IPS-18c (cell line): Measurements from ENCODE around the gene DCP1B.
A peak's percentile ranks its signal among the peaks of the same experiment; 100 is the strongest.

Experiments used
- H3K4me3 ChIP-seq: 2 replicates; pipeline ENCODE4 v1.7.0; 2013; ENCODE audit warnings: low read depth, mild to moderate bottlenecking, low read length, moderate library complexity; ENCODE audit not compliant: insufficient read depth
- H3K9me3 ChIP-seq: one replicate; pipeline ENCODE4 v1.6.1; 2013; ENCODE audit warnings: mild to moderate bottlenecking, low read length, moderate library complexity; ENCODE audit not compliant: control insufficient read depth, insufficient read depth

DCP1B gene

DNA sequence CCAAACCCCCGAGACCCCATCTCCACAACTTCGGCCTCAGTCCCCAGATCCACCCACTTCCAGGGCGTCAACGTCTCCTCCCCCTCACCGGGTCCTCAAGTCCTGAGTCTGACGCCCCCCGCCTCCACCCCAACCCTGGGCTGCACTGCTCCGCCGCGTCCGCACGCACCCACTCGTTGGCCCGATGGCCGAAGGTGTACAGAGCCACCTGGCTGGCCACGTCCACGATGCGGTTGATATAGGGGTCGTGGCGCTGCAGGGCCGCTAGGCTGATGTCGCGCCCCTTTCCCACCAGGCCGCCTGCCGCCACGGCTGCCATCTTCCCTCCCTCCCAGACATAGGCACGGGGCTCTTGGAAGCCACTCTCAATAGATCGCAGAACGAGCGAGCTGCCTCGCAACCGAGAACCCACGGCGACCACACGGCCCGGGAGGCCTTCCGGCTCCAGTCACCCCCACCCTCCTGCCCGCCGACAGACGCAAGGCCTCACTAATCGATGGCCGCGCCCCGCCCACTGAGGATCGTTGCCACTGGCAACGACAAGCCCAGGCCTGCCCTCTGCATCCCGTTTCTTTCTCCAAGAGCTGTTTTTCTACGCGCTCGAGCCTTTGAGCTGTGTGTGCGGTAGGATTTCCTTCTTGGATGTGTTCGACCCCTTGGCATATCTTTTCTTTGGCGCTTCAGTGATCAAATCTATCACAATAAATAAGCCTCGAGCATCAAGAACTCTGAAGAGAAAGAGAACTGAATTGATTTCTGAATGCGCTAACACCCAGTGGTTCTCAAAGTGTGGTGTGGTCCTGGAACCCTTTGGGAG, at the start of gene DCP1B:
Gene DCP1B, minus strand, starts transcription at position 345 of the 817 bp plus-strand sequence. Its CDS starts 26 bp downstream, at position 319.
- Histone ChIP-seq H3K4me3 (peak within 1 kb of the TSS; percentile 87), H3K9me3 (no peaks in the 10 kb centered on the region)

DNA sequence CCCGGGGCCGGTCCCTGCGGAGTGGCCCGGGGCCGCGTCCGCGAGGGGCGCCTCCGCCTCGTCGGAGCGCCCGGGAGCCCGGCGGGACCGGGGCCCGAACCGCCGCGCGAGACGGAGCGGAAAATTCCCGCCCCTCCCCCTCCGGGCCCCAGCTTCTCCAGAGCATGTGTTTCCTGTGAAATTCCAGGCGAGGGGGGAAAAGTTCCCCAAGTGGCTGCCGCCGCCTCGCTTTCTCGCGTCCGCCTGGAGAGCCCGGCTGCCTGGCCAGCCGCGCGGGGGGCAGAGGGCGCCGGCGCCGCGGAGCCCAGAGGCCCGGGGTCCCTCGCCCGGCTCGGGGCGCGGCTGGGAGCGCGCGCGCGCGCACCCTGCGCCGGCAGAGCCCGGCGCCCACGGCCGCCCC, 49.4 kb upstream of the DCP1B start:
- peak overlapping the region; percentile 65; the same call in 1 of the 2 replicates for H3K4me3 ChIP-seq
- no peaks in the 10 kb centered on the region for H3K9me3 ChIP-seq

GRCh38 chr12:2052826-2053678, 48.8 kb upstream of the DCP1B start, which contains the start of gene CACNA1C:
TSS of gene CACNA1C (plus strand) at chr12:2052987. CDS start at chr12:2053563, 576 bp downstream.
- H3K4me3 ChIP-seq, result peak within 1 kb of the TSS; percentile 65
- no peaks in the 10 kb centered on the region for H3K9me3 ChIP-seq

DNA sequence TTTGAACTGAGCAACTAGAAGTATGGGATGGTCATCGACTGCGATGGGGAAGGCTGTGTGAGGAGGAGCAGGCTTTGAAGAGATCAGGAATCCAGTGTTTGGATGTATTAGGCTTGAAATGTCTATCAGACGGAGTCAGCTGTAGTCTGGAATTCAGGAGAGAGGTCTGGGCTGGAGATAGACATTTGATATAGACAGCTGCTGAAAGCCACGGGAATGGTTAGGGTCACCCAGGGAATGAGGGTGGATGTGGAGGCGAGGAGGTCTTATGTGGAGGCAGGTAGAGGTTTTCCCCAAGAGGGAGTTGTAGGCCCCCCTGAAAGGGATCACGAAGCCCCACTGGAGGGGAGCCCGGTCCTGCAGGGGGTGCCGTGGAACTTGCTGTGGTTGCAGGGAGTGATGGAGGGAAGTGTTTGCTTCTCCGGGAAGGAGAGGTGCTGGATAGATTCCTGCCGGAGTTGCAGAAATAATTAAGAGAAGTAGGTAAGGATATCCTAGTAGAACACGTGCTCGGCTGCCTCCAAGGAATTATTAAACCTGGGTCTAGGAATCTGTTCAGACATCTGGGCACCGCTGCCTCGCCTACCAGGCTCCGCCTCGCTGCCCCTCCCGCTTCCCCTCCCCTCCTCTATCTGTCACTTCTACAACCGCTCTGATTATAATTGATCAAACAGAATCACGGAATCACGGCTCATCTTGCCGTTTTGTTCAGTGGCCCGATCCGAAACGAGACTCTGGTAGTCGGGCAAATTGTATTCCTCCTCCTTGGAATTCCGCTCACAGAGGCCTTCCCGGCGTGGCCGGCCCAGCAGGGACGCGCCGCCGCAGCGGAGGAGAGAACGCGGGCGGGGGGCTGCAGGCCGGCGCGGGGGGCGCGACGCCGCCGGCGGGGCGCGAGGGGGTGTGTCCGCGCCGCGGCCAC, 47.7 kb upstream of the DCP1B start:
- H3K4me3 ChIP-seq, result peak overlapping the region; percentile 31; the same call in 1 of the 2 replicates
- H3K9me3 ChIP-seq, result no peaks in the 10 kb centered on the region

- Histone ChIP-seq H3K9me3 (no peaks in the 10 kb centered on the region), H3K4me3 (no peak overlapping the region)
Observed at GRCh38 chr12:2049604-2050540, 45.6 kb upstream of the DCP1B start.

GRCh38 chr12:2047752-2048151, 43.5 kb upstream of the DCP1B start:
- Histone ChIP-seq H3K4me3 (no peak overlapping the region), H3K9me3 (no peaks in the 10 kb centered on the region)

GRCh38 chr12:2046957-2047356, 42.7 kb upstream of the DCP1B start:
- Histone ChIP-seq H3K4me3 (no peak overlapping the region), H3K9me3 (no peaks in the 10 kb centered on the region)

- H3K9me3 ChIP-seq, result no peaks in the 10 kb centered on the region
Observed at GRCh38 chr12:2044165-2044564, 39.9 kb upstream of the DCP1B start.

DNA sequence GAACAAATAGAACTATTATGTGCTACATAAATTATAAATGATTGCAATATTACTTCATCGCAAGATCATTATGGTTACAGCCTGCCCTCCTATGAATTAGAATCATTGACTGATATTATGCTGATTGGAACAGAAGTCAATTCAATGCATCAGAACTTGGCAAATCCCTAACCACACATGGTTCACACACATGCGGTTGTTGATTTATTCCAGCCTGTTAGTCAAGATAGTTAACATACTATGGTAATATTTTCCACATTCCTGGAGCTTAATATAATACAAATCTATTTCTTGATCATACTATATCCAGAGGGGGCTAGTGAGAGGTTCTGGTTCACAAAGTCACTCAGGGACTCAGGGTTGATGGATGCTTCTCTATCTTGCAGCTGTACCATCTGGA, 38.8 kb upstream of the DCP1B start:
- H3K9me3 ChIP-seq, result no peaks in the 10 kb centered on the region
- H3K4me3 ChIP-seq, result no peak overlapping the region

More at GRCh38 chr12:2044165-2044564, 39.9 kb upstream of the DCP1B start:
- no peak overlapping the region for H3K4me3 ChIP-seq

DNA sequence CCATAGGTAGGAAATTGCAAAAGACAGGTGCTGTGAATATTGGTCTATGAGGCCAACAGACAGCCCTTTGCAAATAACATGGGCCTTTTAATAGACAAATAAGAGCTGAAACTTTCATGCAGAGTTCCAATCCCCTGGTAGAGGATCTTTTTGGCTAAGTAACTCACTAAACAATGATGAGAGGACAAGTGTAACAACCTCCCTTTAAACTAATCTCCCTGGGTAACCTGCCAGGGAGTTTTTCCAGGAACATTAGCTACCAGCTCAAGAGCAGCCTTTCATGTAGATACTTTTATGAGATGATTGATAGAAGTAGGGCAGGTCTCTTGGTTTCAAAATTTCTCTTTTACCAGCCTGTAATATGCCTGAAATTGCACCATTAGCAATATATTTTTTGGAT, 34.8 kb upstream of the DCP1B start:
- no peaks in the 10 kb centered on the region for H3K9me3 ChIP-seq
- no peak overlapping the region for H3K4me3 ChIP-seq

DNA sequence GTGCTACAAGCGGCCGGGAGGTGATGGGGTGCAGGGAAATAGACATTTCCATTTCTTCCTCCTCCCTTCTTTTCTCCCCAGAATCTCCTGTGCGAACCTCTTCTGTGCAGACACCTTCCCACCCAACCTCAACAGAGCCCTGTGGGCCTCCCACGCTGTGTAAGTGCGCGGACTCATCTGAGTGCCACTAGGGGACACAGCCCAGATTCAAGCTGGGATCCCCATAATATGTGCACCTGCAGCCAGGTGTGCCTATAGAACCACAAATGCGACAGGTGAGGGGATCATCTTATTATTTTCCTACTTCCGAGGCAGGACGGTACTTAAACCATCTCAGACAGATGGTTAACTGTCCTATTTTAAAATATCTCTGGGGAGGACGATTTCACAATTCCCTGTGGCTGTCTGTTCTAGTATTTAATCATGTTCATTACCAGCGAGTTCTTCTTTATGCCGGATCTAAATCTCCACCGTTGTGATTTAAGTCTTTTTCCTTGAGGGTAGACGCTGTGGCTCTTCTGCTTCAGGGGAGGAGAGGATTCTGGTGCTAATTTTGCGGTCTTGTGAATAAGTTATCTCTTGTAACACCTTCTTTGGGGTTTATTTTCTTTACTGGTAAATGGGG, 31.3 kb upstream of the DCP1B start:
- H3K9me3 ChIP-seq, result no peaks in the 10 kb centered on the region
- peak overlapping the region; percentile 36; the same call in 1 of the 2 replicates for H3K4me3 ChIP-seq

DNA sequence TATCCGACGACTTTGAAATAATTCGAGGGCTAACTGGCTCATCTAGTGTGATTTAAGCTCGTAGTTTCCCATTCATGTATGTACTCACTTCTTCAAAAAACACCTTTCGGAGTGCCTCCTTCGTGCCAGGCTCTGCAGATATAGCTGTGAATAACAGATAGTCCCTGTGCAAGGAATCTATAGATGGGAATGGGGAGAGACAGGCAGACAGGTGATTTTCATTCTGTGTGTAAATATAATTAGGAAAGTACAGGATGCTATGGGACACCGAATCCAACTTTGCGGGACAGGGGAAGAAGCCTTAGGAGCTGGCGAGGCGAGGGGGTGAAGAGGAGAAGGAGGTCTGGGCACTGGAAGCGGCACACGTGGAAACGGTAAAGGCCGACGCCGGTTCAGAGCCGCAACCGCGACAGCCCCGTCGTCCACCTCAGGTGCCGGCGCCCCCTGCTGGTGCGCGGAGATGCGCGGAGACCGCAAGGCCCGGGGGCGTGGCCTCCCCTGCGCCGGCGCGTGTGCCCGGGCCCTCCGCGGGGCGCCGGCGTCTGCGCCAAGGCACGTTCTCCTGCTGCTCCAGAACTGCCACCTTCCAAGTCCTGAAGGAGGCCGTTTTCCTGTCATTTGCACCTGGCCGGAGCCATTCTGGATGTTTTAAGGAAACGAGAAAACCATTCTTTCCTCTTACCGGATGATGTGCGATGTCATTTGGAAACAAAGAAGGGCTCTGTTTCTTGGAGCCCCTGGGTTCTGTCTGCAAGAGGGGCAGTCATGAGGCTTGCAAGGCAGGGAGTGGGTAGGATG, 30.6 kb upstream of the DCP1B start:
- peak overlapping the region; percentile 36; the same call in 1 of the 2 replicates for H3K4me3 ChIP-seq
- H3K9me3 ChIP-seq, result no peaks in the 10 kb centered on the region

DNA sequence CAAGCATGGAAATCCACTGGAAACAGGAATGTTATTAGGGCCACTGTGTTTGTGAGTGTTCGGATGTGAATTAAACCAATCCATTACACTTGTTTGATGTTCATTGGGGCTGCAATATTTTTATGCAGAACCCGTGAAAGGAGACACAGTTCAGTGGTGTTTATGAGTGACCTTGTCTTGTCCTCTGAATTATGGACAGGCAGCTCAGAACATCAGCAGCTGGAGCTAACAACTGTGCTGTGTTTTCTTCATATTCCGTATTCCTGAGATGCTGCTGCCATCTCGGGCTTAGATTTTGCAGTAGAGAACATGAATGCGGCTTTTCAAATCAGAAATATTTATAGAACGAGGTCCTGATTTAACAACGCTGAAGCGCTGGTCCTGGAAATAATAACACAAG, 28.2 kb upstream of the DCP1B start:
- no peaks in the 10 kb centered on the region for H3K9me3 ChIP-seq

DNA sequence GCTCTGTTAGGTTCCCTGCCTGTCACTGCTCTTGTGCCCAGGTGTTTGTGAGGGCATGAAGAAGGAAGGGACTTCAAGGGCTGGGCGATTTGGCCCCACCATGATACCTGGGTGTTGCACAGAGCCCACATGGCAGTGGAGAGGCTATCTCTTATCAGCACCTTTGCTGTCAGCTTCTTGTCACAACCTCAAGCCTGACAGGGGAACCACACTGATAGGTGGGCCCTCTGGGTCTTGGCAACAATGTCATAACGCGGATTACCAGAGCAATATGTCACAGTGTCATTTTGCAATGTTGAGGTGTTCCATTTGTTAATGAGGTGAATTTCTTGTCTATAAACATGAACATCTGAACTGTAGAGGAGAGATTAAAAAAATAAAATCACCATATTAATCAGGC, 25.6 kb upstream of the DCP1B start:
- Histone ChIP-seq H3K9me3 (no peaks in the 10 kb centered on the region), H3K4me3 (no peak overlapping the region)

More for the DNA sequence above, 28.2 kb upstream of the DCP1B start:
- no peak overlapping the region for H3K4me3 ChIP-seq

DNA sequence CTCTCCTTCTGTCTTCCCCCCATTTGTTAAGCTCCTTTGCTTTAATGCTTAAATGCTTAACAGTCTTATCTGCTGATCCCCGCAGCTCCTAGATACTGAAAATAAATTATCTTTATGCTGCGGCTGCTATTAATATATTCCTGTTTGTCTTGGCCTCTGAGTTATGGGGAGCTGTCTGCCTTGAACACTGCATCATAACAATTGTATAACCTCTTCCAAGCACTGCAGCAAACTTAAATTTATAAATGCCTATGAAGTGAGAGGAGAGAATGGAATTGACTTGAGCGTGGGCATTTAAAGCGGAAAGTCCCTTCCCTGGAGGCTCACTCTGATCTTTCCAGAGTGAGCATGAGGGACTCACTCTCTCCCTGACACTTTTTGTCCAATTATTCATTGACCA, 23.1 kb upstream of the DCP1B start:
- no peaks in the 10 kb centered on the region for H3K9me3 ChIP-seq
- no peak overlapping the region for H3K4me3 ChIP-seq
